ENCODE results near the gene FBP2.
A peak's percentile ranks its signal among the peaks of the same experiment; 100 is the strongest.

FBP2 gene

DNA sequence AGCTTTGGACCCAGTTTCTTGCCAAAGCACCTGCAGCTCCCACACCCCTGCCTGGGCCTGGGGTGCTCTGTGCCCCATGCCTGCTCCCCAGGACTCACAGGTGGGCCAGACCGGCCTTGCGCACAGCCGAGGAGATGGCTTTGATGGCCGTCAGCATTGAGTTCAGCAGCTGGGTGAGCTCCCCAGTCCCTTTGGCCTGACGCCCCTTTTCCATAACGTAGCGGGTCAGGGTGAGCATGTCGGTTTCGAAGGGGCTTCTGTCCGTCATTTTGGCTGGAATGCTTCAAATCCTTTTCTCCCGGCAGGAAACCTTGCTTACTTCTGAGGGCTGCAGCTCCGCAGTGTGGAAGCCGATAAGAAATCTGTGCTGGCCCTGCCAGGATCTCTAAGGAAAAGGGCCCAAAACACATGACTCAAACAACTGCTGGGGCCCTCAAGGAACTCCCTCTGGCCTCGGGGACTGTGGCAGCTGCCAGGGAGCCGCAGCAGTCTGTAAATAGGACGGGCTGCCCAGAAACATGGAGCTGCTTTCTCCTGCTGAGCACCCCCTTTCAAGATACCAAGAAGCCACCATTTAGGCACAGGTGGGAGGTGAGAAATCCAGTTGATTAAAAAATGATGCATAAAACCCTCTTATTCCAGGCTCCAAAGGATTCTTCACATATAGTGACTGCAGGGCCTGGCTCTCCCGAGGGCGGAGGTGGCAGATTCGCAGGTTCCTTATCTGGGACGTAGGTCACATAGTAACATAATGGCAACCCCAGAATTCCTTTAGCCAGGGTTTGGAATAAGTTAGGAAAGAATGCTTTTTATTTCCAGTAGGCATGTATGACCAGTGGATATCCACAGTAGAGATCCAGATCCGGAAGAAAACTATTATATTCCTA lies at the start of gene FBP2:
Gene FBP2 (minus strand): TSS at position 366 of the 887 bp plus-strand sequence. CDS start 98 bp downstream, at position 268.
- DNase-seq, result no peak

DNA sequence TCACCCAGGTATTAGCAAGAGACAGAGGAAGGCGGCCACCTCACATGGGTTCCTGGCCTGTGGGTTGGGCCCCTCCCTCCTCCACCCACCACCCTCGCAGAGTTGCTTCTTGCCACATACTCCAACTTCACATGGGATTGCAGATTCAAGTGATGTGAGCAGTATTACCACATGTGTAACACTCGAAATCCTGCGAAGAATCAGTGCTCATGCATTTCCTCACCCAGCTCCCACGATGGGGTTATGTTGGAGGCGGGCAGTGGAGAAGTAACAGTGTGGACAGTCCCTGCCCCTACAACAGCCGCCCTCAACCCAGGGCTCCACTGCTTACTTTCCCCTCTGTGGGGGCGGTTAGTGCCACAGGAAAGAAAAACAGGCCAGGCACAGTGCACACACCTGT lies 49.6 kb upstream of the FBP2 start:
- DNase-seq, result no peak

DNA sequence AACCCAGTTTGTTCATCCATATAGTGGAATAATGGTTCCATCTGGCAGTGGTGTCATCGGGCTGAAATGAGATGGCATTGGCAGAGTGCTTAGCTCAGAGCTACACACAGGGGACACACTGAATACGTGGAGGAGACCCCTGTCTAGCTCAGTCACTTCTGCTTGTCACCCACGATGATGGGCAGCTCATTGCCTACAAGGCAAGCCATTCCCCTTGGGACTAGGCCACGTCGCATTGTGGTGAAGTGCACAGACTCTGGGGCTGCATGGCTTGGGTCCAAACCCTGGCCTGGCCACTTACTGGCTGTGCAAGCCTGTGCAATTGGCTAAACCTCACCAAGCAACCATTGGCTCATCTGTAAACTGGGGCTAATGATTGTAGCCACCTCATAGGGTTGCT lies 48.9 kb upstream of the FBP2 start:
- DNase-seq, result no peak

DNA sequence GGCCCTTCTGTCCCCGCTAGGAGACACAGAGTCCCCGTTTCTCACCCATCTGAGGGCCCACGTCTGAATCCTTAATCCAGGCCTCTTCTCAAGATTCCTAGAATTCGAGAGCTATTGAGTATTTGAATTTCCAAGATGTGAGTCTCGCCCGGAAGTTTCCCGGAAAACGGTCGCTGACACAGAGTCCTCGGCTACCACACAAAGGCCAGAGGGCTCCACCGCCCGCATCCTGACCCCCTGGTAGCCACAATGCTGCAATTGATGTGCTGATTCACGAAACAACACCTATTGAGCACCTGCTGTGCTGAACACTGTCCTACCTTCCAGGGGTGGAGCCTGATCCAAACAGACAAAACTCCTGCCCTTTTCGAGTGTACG lies 46.4 kb upstream of the FBP2 start:
- no peak for DNase-seq

DNA sequence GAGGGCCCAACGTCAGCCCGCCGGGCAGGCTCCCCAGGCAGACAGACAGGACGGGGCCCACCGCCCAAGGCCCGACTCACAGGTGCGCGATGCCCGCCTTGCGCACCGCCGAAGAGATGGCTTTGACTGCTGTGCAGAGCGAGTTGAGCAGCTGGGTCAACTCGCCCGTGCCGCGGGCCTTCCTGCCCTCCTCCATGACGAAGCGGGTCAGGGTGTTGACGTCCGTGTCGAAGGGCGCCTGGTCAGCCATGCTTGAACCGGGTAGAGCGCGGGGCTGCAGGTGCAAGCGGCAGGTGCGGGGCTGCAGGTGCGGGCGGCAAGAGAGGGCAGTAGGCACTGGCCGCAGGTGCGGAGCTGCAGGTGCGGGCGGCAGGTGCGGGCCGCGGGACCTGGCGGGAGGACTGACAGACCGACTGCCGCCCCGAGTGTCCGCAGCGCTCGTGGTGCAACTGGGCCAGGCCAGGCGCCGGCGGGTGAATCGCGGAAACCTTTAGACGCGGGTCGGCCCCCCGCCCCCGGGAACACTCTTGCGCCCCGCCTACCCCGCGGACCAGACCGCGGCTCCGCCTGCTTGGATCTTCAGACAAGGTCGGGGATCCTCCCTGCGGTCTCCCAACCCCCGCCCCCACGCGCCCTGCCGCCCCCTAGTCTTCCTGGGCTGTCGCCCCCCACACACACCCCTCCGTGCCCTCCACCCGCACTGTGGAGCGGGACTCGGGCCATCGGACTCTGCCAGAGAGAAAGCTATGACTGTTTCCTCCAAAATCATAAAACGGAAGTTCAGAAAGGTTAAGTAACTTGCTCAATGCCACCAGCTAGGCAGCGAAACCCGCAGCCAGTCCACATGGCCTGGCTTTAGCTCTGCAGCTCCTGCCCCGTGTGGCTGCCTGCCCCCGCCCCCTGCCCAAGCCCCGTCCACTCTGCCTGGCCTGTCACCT lies 45.7 kb upstream of the FBP2 start, which contains the start of gene FBP1:
Gene FBP1 (minus strand): TSS at position 458 of the 938 bp plus-strand sequence. CDS start 208 bp downstream, at position 250.
- DNase-seq, result peak; percentile 46 to 60

DNA sequence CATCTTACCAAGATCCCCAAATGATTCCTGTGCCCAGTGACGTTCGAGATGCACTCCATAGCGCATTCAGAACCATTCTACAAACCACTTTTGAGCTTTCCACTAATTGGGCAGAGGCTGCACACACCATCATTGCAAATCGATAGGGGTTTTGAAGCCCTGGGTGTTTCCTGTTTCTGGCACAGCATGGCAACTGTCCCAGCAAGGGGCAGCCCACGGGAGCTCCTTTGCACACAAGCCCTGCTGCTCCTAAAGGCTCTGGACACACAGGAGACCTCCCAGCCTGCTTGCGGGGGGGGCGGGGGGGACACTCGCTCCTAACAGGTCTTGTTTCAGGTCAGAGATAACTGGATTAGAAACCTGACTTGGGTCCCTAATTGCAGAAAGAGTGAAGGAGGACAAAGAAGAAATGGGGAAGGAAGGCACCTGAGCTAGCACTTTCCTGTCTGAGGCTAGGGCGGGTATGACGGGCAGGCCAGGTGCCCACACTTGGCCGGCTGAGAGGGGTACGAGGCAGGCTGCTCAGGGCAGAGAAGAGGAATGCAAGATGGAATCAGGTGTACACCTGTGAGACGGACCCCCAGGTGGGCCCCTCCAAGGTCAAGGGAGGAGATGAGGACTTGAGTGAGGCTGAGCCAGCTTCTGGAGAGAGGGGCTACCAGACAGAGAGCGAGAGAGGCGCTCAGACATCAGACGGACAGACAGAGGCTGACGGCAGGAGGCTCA lies 44.9 kb upstream of the FBP2 start:
- DNase-seq, result no peak

DNA sequence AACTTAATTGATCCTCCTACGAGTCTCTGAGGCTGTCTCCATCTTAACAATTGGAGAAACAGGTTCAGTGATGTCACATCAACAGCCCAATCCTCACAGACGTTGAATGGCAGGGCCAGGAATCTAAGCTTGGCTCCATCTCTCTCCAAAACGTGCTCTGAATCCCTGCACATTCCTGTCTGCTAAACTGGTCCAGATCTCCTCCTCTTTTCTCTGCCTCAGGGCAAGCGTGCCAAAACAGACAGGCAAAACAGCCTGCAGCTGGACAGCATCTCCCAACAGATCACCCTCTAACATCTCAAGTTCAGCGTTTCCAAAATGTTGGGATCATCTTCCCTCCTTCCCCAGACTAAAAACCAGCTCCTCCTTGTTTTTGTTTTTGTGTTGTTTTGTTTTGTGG lies 39.1 kb upstream of the FBP2 start:
- no peak for DNase-seq

DNA sequence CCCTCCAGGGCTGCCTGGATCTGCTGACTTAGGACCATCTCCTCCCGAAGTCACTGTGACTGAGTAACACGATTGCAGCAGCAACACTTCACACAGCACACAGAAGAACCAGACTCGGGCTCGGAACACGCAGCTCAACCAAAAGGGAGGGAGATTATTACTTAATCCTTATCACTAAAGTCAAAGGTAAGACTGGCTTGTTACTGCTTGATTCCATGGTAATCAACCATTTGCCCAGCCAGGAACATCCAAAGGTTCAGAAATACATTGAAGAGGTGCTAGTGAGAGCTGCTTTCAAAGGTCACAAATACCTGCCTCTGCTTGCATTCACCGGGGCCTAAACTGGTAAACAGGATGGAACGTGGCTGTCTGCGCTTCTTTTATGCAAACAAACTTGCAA lies 38.0 kb upstream of the FBP2 start:
- DNase-seq, result no peak

DNA sequence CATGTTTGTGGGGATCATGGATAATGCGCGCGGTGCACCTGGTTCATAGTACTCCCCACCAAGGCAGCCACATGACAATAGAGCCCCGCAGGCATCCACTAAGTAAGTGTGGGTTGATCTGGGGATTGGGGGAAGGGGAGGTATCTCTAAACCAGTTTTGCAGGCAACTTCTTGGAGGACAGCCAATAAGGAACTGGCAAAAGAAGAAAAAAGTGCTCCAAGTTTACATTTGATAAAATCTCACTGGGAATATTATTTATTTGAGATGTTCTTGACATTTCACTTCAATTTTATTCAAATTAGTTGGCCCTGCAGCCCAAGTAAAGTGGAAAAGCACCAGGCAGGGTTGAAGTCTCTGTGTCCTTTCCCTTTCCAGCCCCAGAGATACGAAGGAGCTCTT lies 37.2 kb upstream of the FBP2 start:
- no peak for DNase-seq

DNA sequence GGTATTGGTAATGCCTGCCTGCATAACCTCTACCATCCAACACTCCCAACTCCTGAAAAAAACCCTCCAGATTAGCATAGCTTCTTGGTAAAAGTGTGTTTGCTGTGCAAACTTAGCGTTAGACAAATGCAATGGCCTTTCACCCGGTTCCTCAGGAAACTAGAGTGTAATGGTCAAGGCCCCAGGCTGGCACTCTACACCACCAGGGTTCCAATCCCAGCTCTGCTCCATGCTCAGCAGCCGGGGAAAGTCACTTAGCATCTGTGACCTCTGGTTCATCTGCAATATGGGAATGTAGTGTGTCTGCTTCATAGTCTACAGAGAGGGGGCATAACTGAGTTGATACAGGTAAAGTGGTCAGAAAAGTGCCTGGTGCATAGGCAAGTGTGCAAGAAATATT lies 36.7 kb upstream of the FBP2 start:
- DNase-seq, result no peak

DNA sequence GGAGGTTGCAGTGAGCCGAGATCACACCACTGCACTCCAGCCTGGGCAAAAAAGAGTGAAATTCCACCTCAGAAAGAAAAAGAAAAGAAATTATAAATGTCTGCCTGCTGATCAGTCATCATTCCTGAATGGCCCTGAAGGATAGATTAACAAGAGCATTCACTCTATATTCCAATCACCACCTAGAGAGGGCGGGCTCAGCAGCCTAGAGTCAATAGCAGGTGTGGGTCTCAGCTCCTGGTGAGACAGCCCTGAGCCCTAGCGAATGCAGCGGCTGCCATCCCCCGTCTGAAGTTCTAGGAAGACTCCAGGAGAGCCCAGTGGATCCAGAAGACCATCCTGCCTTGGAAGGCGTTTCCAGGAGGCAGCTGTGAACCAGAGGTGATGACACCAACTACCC lies 33.7 kb upstream of the FBP2 start:
- DNase-seq, result no peak

DNA sequence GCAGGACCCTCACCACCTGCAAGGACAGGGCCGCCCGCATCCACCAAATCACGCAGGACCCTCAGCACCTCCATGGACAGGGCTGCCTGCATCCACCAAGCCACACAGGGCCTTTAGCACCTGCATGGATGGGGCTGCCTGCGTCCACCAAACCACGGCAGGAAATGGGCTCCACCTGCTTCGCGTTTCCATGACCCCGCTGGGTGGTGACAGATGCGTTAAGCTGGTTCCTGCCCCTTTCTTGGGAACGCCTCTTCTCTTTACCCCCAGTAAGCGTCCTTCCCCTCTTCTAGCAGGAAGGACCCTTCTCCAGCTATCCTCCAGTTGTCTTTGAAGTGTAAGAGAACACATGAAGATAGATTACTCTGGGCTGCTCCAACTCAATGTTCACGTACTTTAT lies 32.2 kb upstream of the FBP2 start:
- DNase-seq, result no peak

DNA sequence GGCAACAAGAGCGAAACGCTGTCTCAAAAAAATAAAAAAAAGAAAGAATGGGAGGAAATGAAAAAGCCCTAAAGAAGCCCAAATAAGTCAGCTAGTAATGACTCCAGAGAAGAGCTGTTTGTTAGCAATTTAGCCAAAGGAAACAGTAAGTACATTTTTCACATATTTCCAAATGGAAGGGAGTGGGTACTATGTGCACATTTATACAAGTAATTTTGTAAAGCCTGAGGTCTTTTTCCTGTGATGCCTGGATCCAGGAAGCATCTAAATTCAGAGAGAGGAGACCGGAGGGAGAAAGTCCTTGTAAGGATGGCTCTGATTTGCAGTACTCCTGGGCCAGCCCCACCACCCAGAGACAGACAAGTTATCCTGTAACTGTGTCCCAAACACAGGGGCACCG lies 31.0 kb upstream of the FBP2 start:
- no peak for DNase-seq

DNA sequence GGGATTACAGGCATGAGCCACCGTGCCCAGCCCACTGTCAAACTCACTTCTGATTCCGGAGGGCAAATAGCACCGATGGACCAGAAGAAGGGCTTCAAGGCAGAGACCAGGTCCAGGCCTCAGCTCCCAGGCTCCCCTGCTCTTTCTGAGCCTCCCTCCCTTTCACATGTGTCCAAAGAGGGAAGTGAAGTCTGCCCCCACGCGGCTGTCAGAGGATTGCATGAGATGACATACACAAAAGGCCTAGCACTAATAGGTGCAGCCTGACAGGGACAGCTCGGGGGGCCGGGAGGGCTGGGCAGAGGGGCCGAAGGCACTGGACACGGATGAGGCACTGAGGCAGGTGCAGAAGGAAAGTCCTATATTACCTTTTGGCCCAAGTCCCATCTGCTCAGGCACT lies 29.6 kb upstream of the FBP2 start:
- peak; percentile 51 to 55 for DNase-seq

DNA sequence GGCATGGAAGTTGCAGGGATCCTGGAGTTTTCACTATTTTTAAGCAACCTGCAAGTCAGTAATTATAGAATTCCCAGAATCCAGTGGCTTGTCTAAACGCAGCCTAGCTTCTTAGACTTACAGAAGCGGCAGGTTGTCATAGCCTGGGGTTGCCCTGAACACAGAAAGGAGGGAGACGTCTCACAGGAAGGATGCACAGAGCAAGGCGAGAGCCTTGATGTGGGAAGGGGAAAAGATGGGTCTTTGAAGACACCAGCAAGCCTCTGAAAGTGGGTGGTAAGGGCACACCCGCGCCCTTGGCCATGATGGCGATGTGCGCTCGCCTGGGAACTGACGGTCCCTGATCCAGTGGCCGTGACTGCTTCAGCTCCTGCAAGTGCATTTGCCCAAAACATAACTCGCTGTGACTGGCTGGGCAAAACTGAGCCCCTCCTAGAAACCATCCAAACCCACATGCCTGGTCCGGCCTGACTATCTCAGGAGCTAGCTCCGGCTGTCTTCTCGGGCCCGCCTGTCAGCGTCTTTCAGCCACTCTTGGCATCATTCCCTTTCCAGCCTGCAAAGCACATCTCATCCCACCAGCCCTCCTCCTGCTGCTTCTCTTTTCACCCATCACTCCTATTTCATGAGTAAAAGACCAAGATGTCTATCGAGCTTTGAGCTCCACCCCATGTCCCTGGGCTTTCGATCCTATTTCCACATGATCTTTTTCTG lies 28.6 kb upstream of the FBP2 start:
- DNase-seq, result no peak

DNA sequence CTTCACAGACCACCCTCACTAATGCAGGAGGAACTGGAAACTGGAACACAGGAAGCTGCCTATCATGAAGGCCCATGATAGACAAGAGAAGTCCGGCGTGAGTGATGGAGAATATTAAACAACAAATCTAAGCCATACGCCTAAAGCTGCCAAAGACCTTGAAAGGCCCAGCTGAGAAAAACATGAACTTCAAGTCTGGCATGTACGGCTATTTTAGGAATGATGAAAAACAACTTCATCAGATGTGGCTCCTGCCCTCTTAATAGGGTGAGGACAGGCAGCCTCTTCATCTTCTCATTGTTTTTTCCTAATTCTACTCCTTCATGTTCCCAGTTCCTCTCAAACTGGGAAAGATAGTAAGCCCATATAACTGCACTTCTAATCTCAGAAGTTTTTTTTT lies 25.4 kb upstream of the FBP2 start:
- DNase-seq, result no peak

DNA sequence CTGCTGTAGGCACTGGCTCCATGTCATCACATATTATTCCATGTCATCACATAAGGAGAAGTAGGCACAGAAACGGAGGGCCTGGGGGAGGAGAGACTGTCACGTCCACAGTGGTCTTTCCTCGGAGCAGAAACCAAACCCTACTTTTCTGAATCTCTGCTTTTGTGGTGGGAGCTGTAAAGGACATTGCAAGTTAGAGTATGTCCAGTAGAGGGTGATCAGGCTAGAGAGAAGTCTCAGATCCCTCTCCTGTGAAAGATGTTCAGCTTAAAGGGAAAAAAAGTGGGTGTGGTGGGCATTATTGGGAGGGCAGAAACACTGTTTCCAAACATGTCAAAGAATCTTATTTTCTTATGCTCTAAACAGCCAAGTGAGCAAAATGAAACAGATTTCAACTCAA lies 19.4 kb upstream of the FBP2 start:
- DNase-seq, result no peak

DNA sequence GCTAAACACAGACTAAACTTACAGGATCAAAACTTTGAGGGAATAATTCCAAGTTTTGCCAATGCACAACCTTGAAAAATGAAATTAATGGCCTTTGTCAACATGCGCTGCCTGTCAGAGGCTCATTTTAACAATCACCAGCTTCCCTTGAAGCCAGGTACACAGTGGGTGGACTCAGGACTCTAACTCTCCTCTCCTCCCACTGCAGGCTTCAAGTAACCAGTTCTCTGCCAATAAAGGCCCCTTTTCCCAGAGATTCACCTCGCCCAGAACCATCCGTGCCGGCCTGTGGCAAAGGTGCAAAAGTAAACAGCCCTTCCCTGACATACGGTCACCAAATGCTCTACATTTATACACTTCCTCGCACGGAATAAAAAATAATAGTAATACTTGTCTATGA lies 18.4 kb upstream of the FBP2 start:
- DNase-seq, result peak; percentile 20 to 23

DNA sequence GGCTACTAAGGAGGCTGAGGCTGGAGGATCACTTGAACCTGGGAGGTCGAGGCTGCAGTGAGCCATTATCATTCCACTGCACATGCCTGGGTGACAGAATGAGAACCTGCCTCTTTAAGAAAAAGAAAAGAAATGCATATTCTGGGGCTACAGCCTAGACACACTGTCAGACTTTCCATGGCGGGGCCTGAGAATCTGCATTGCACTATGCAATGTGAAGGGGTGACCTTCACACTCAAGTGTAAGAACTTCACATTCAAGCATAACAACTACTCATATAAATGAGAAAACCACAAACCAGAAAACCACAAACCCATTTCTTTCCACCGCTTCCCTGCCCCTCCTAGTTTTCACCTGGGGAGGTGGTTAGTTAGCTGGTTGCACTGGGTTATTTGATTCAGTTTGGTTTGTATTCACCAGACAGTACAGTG lies 18.0 kb upstream of the FBP2 start:
- DNase-seq, result peak; percentile 75 to 78

DNA sequence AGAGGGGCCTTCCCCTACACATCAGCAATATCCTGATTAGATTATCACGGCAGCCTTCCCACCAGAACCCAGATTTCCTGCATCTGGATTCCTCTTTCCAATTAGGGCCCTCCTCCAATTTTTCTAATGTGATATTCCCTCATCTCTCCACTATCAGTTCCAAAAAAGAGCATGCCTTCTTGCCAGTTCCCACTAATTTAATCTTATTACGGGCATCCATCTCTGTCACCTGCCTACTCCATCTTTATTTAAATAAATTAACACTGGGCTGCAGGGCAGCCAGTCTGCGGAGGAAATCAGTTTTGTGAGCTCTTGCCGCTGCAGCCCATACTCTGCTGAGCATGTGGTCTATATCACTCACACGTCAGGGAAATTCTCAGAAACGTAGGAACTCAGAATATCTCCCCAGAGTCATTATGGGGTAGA lies 16.6 kb upstream of the FBP2 start:
- DNase-seq, result no peak

DNA sequence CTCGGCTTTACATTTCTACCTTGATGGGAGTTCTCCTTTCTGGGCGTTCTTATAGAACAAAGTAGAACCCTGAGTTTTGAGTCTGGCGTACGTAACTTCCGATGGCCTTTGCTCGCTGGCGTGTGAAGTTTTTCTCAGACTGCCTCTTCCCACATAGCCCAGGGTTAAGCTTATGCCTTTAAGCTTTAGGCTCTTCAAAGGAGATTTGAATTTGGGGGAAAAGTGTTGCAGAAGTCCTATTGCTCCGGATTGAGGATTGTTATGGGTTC lies 13.7 kb upstream of the FBP2 start:
- DNase-seq, result no peak

DNA sequence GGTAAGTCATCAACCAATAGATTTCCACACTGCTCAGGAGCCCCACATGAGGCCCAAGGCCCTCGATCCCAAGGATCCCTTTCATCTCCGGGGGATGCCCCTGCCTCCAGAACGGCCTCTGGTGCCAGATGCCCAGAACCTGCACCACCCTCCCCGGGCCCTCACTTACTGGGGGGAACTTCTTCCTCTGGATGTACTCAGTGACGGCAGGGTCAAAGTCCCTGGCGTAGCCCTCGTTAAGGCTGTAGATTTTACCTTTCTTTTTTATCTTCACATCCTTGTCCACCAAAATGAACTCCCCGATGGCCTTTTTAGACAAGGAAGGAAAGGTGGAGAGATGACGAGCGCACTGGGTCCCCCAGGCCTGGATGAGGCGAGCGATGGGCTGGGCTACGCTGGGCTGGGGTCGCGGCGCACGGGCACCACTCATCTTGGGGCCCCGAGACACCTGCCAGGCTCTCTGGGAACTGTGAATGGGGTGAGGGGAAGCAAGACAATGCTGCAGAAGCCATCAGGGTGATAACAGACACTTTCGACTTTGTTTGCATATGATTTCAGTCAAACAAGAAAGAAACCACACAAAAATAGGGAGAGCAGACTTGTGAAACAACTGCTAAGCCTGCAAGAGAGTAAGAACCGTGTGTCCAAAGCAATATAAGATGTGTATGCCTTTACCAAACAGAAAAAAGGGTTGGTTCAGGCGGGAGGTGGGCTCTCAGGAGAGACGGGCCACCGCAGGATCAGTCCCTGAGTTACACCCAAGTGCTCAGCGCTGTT lies 13.2 kb upstream of the FBP2 start:
- DNase-seq, result no peak
